HepG2 (cell line): Measurements from ENCODE around the gene TWIST2. TPM values are rescaled to one million over a fixed set of nuclear protein-coding genes. Genes with fewer than 3 reads are reported as not detected.

Experiments used
- ATAC-seq: fragments of 200-7000 bp; cut with Tn5 transposase; 3 replicates; pipeline ENCODE4 v1.9.1; 2020; ENCODE audit warnings: mild to moderate bottlenecking, moderate library complexity
- BruUV-seq: library from RNA; stranded (reverse); fragments of 400-500 nt; replicated peaks from 2 replicates; lab custom pipeline; 2021; lab: Mats Ljungman, UMichigan
- CTCF ChIA-PET: fragments of 300-600 bp; formaldehyde crosslinking; extraction: SDS; loops from one replicate; lab custom pipeline; 2021; ENCODE audit warnings: low total read pairs, inconsistent platforms, low intra/inter-chr PET ratio; lab: Yijun Ruan, JAX
- POLR2A ChIA-PET: fragments of 350-600 bp; sonication (Branson Sonifier 250); formaldehyde crosslinking; loops from one replicate; lab custom pipeline; 2020; ENCODE audit warnings: antibody characterized with exemption, inconsistent platforms; lab: Yijun Ruan, JAX
- DNase-seq: peaks from one replicate; pipeline ENCODE4 v3.0.0-alpha.2; 2015; ENCODE audit warnings: low spot score
- FAIRE-seq: peaks from 3 replicates; lab custom pipeline; 2011; peaks lifted over from hg19 to GRCh38; lab: Jason Lieb, UNC
- H2AFZ ChIP-seq: one replicate; pipeline ENCODE4 v1.6.1; 2011; ENCODE audit warnings: low read length, inconsistent platforms
- H3K27ac ChIP-seq: fragments of 300-600 bp; 3 replicates; pipeline ENCODE4 v1.8.0; 2011; ENCODE audit warnings: mixed run types, mild to moderate bottlenecking, mixed read lengths, low read length, inconsistent platforms; ENCODE audit not compliant: insufficient read depth; ENCODE audit errors: extremely low read length
- H3K27me3 ChIP-seq, 2 experiments: fragments of 200-600 bp in 1 of 2; 2 replicates in 1 of 2; 3 replicates in 1 of 2; pipeline versions ENCODE4 v1.6.0 to v1.8.0; 2011; ENCODE audit warnings: low read length in 2 of 2, mild to moderate bottlenecking in 2 of 2, moderate library complexity in 2 of 2, inconsistent platforms in 1 of 2; ENCODE audit not compliant: insufficient read depth in 2 of 2, control insufficient read depth in 1 of 2
- H3K36me3 ChIP-seq, 2 experiments: fragments of 200-600 bp in 1 of 2; replicated peaks in 1 of 2; 2 replicates in 1 of 2; 3 replicates in 1 of 2; pipeline versions ENCODE4 v1.5.1 to v1.8.0; 2011; ENCODE audit warnings: low read length in 2 of 2, inconsistent platforms in 1 of 2; ENCODE audit not compliant: insufficient read depth in 2 of 2, control insufficient read depth in 1 of 2
- H3K4me1 ChIP-seq: 2 replicates; pipeline ENCODE4 v1.5.1; 2012; ENCODE audit warnings: low read length, inconsistent platforms; ENCODE audit not compliant: insufficient read depth
- H3K4me2 ChIP-seq: 2 replicates; pipeline ENCODE4 v1.6.0; 2011; ENCODE audit warnings: low read depth, low read length, inconsistent platforms
- H3K4me3 ChIP-seq, 3 experiments: fragments of 200-600 bp in 1 of 3; sonication (generic), shearing (Covaris generic) in 1 of 3; replicated peaks in 1 of 3; 2 replicates each; pipeline ENCODE4 v1.5.1; 2011 to 2016; ENCODE audit warnings: low read length in 3 of 3, inconsistent platforms in 2 of 3, low read depth in 2 of 3, mild to moderate bottlenecking in 2 of 3, control low read depth in 1 of 3, mixed read lengths in 1 of 3; ENCODE audit not compliant: insufficient read depth in 1 of 3
- H3K79me2 ChIP-seq: one replicate; pipeline ENCODE4 v1.6.1; 2011; ENCODE audit warnings: low read length, inconsistent platforms; ENCODE audit not compliant: insufficient read depth
- H3K9ac ChIP-seq: 2 replicates; pipeline ENCODE4 v1.6.0; 2011; ENCODE audit warnings: mild to moderate bottlenecking, low read depth, low read length, inconsistent platforms; ENCODE audit not compliant: insufficient read depth
- H3K9me3 ChIP-seq: 2 replicates; pipeline ENCODE4 v1.5.1; 2012; ENCODE audit warnings: mild to moderate bottlenecking, low read length
- H4K20me1 ChIP-seq: 2 replicates; pipeline ENCODE4 v1.6.0; 2011; ENCODE audit warnings: inconsistent platforms, mild to moderate bottlenecking, low read length, moderate library complexity; ENCODE audit not compliant: insufficient read depth
- GATAD1 ChIP-seq: IDR thresholded peaks from 2 replicates; pipeline ENCODE4 v1.6.1; 2016; ENCODE audit warnings: missing genetic modification reagents, missing compliant biosample characterization
- NFIC ChIP-seq: IDR thresholded peaks from 2 replicates; pipeline ENCODE4 v1.6.1; 2012; ENCODE audit warnings: mild to moderate bottlenecking, low read length, inconsistent platforms
- SIX4 ChIP-seq: sonication (generic); formaldehyde crosslinking; IDR thresholded peaks from 2 replicates; pipeline ENCODE4 v1.4.0; 2020; ENCODE audit warnings: missing genetic modification reagents
- SP140L ChIP-seq: sonication (generic); formaldehyde crosslinking; IDR thresholded peaks from 2 replicates; pipeline ENCODE4 v1.4.0; 2020; ENCODE audit warnings: missing genetic modification reagents, borderline replicate concordance
- SRSF1 ChIP-seq: fragments of 200-400 bp; formaldehyde crosslinking; optimal IDR thresholded peaks from 2 replicates; pipeline ENCODE3; 2017; ENCODE audit warnings: mild to moderate bottlenecking, low read depth, low read length, moderate library complexity
- ZNF260 ChIP-seq: sonication (generic); formaldehyde crosslinking; IDR thresholded peaks from 2 replicates; pipeline ENCODE4 v1.4.0; 2020; ENCODE audit warnings: missing genetic modification reagents, low read depth, mild to moderate bottlenecking, borderline replicate concordance
- ZNF713 ChIP-seq: sonication (generic); formaldehyde crosslinking; IDR thresholded peaks from 2 replicates; pipeline ENCODE4 v1.4.0; 2020; ENCODE audit warnings: mild to moderate bottlenecking, missing genetic modification reagents
- ZNF792 ChIP-seq: IDR thresholded peaks from 2 replicates; pipeline ENCODE4 v1.6.1; 2016
- ZSCAN12 ChIP-seq: sonication (generic); formaldehyde crosslinking; IDR thresholded peaks from 2 replicates; pipeline ENCODE4 v1.9.0; 2021; ENCODE audit warnings: mild to moderate bottlenecking, missing genetic modification reagents
- WGBS: methylation state at CpG from one replicate; pipeline ENCODE4 v1.1.6; 2017; ENCODE audit warnings: low lambda C conversion rate; 5-methylcytosine and 5-hydroxymethylcytosine counted together
- in situ Hi-C: cut with HindIII; loops from 2 replicates; pipeline ENCODE4 v1.10.0; 2017; ENCODE audit warnings: low pct_unique_long_range_greater_than_20kb; ENCODE audit not compliant: extremely low pct_ligation_motif_present
- intact Hi-C: fragments of 100-400 bp; cut with micrococcal nuclease; formaldehyde crosslinking; loops from one replicate; pipeline ENCODE4 v1.10.0; 2022; ENCODE audit not compliant: unreplicated experiment
- polyA plus RNA-seq, 8 experiments: library from polyadenylated mRNA; depleted of rRNA in 3 of 8; stranded (reverse) in 7 of 8; unstranded in 1 of 8; fragments of >200 nt; fragmentation: Illumina TruSeq in 4 of 8; extraction: Trizol in 4 of 8; gene quantifications; 2 replicates each; pipeline versions ENCODE4 v1.2.1 to v1.2.3, GENCODE V29; 2011 to 2016; ENCODE audit warnings: low read depth in 4 of 8, missing spikeins in 1 of 8, mixed read lengths in 1 of 8; ENCODE audit not compliant: insufficient read depth in 1 of 8
- total RNA-seq, 5 experiments: library from RNA; depleted of rRNA; stranded (reverse); fragments of >200 nt; fragmentation: Illumina TruSeq; extraction: Trizol; gene quantifications; 2 replicates each; pipeline ENCODE4 v1.2.3, GENCODE V29; 2016; ENCODE audit warnings: low read depth in 1 of 5
- TF ChIP-seq, protein P1 (sequence below): sonication (generic); formaldehyde crosslinking; IDR thresholded peaks from 2 replicates; pipeline ENCODE4 v1.8.0; 2022; ENCODE audit warnings: missing genetic modification reagents, low read depth, mild to moderate bottlenecking, borderline replicate concordance
- TF ChIP-seq, protein P2 (sequence below): sonication (generic); formaldehyde crosslinking; IDR thresholded peaks from 2 replicates; pipeline ENCODE4 v1.4.0; 2020; ENCODE audit warnings: missing genetic modification reagents
- TF ChIP-seq, protein P3 (sequence below): sonication (generic); formaldehyde crosslinking; IDR thresholded peaks from 2 replicates; pipeline ENCODE4 v1.8.0; 2022; ENCODE audit warnings: missing genetic modification reagents, mild to moderate bottlenecking, borderline replicate concordance
- TF ChIP-seq, protein P4 (sequence below): conservative IDR thresholded peaks from 2 replicates; pipeline ENCODE4 v1.6.1; 2018; ENCODE audit warnings: missing genetic modification reagents

The TWIST2 gene
- total and polyA plus RNA-seq, 2 of the 13 experiments (the other 11 are each of a cell fraction or from before 2014, with no cell fraction given), result 0.08 to 0.11 TPM

DNA sequence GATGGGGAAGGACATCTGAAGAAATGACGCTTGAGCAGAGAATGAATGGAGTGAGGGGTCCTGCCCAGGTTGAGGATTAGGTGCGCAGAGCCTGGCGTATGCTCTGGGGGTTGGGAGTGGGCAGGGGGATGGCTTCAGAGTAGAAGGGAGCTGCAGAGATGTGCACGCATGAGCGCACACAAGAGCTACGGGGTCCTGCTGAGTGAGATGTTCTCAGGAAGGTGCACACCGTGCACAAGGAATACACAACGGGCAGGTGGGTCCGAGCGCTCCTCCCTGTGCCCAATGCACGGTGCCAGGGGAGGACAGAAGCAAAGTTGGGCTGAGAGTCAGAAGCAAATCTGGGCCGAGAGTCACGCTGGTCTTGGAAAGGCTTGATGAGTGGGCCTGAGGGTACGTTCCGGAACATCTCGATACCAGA, 25.5 kb downstream of the TWIST2 start:
- ATAC-seq, result no peak
- CTCF ChIA-PET, result interaction anchor here (1.1 kb wide), 1 partner anchor 153 kb away, joined by 5 read pairs; no protein-coding TSS in a partner anchor
- FAIRE-seq, result no peak

More for the DNA sequence above, 25.5 kb downstream of the TWIST2 start:
- no peaks in the 10 kb centered on the region for H3K36me3 ChIP-seq
- no peak overlapping the region for H3K27ac ChIP-seq
- no TSS peak for BruUV-seq
- no peaks in the 10 kb centered on the region for H4K20me1 ChIP-seq
- no peak for TF ChIP-seq ZSCAN12 (CRISPR knock-in tag)
- no peak for TF ChIP-seq SIX4 (CRISPR knock-in tag)
- TF ChIP-seq SRSF1, result no peak
- TF ChIP-seq, protein P1, sequence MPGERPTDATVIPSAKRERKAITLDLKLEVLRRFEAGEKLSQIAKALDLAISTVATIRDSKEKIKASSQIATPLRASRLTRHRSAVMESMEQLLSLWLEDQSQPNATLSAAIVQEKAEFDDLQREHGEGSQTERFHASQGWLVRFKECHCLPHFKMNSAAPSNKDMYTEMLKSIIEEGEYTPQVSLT, result no peak
- no peak for TF ChIP-seq ZNF792
- TF ChIP-seq, protein P2, sequence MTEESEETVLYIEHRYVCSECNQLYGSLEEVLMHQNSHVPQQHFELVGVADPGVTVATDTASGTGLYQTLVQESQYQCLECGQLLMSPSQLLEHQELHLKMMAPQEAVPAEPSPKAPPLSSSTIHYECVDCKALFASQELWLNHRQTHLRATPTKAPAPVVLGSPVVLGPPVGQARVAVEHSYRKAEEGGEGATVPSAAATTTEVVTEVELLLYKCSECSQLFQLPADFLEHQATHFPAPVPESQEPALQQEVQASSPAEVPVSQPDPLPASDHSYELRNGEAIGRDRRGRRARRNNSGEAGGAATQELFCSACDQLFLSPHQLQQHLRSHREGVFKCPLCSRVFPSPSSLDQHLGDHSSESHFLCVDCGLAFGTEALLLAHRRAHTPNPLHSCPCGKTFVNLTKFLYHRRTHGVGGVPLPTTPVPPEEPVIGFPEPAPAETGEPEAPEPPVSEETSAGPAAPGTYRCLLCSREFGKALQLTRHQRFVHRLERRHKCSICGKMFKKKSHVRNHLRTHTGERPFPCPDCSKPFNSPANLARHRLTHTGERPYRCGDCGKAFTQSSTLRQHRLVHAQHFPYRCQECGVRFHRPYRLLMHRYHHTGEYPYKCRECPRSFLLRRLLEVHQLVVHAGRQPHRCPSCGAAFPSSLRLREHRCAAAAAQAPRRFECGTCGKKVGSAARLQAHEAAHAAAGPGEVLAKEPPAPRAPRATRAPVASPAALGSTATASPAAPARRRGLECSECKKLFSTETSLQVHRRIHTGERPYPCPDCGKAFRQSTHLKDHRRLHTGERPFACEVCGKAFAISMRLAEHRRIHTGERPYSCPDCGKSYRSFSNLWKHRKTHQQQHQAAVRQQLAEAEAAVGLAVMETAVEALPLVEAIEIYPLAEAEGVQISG (CRISPR knock-in tag), result no peak
- TF ChIP-seq, protein P3, sequence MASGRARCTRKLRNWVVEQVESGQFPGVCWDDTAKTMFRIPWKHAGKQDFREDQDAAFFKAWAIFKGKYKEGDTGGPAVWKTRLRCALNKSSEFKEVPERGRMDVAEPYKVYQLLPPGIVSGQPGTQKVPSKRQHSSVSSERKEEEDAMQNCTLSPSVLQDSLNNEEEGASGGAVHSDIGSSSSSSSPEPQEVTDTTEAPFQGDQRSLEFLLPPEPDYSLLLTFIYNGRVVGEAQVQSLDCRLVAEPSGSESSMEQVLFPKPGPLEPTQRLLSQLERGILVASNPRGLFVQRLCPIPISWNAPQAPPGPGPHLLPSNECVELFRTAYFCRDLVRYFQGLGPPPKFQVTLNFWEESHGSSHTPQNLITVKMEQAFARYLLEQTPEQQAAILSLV, result no peak
- no peak for TF ChIP-seq SP140L (CRISPR knock-in tag)
- no peak for TF ChIP-seq ZNF260 (CRISPR knock-in tag)
- TF ChIP-seq ZNF713 (CRISPR knock-in tag), result no peak
- TF ChIP-seq GATAD1 (CRISPR knock-in tag), result no peak
- TF ChIP-seq NFIC, result no peak
- TF ChIP-seq, protein P4, sequence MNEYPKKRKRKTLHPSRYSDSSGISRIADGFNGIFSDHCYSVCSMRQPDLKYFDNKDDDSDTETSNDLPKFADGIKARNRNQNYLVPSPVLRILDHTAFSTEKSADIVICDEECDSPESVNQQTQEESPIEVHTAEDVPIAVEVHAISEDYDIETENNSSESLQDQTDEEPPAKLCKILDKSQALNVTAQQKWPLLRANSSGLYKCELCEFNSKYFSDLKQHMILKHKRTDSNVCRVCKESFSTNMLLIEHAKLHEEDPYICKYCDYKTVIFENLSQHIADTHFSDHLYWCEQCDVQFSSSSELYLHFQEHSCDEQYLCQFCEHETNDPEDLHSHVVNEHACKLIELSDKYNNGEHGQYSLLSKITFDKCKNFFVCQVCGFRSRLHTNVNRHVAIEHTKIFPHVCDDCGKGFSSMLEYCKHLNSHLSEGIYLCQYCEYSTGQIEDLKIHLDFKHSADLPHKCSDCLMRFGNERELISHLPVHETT (CRISPR knock-in tag), result no peak
- no peaks in the 10 kb centered on the region for H3K79me2 ChIP-seq
- peaks cover 17% of the 10 kb centered on the region for H3K4me1 ChIP-seq
- no peak overlapping the region for H3K4me3 ChIP-seq
- POLR2A ChIA-PET, result interaction anchor here (1.7 kb wide), 1 partner anchor 8 kb away, joined by 4 read pairs; no protein-coding TSS in a partner anchor
- H2AFZ ChIP-seq, result no peak overlapping the region
- 54% methylated on average over 16 of the region's 16 CpGs for WGBS
- H3K9ac ChIP-seq, result no peak overlapping the region
- DNase-seq, result no peak
- peaks cover 3 to 42% of the 10 kb centered on the region in 2 experiments; a peak in 4 of 5 replicates for H3K27me3 ChIP-seq
- in situ Hi-C loops (loop anchor here (5.0 kb wide), 1 partner anchor 36 kb away; no protein-coding TSS in a partner anchor), intact Hi-C loops (no loop called here)
- no peaks in the 10 kb centered on the region for H3K9me3 ChIP-seq
- H3K4me2 ChIP-seq, result no peak overlapping the region
